ENCODE data around the gene VSIG10L.

GRCh38 chr19:51305479-51305878 lies 36.5 kb downstream of the VSIG10L start:
- TF ChIP-seq POLR2A (IDR thresholded peaks at IDR 0.05), result no peak
- TF ChIP-seq CTCF (IDR thresholded peaks at IDR 0.05), result no peak
- no peak for TF ChIP-seq POLR2AphosphoS5 (IDR thresholded peaks at IDR 0.05)
